ENCODE measurements around the gene INPP5J.

DNA sequence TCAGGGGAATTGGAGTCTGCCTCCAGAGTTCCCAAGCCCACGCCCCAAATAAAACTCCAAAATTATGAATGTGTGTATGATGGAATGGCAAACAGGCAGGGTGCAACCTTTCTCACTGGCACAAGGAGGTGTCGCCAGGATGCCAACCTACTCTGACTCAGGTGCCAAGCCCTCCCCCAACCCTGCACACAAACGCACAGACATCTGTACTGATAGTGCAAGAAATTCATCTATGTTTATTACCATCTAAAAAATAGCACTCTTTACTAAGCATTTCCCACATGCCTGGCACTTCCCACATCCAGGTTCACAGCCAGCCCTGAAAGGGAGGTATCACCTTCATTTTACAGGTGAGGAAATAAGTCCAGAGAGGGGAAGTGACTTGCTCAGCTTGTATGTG lies 16.3 kb downstream of the INPP5J start:
- TF ChIP-seq, protein P1, sequence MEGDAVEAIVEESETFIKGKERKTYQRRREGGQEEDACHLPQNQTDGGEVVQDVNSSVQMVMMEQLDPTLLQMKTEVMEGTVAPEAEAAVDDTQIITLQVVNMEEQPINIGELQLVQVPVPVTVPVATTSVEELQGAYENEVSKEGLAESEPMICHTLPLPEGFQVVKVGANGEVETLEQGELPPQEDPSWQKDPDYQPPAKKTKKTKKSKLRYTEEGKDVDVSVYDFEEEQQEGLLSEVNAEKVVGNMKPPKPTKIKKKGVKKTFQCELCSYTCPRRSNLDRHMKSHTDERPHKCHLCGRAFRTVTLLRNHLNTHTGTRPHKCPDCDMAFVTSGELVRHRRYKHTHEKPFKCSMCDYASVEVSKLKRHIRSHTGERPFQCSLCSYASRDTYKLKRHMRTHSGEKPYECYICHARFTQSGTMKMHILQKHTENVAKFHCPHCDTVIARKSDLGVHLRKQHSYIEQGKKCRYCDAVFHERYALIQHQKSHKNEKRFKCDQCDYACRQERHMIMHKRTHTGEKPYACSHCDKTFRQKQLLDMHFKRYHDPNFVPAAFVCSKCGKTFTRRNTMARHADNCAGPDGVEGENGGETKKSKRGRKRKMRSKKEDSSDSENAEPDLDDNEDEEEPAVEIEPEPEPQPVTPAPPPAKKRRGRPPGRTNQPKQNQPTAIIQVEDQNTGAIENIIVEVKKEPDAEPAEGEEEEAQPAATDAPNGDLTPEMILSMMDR (IDR thresholded peaks at IDR 0.05; ENCODE audit: low read depth, low read length, poor library complexity, severe bottlenecking), result no peak
- TF ChIP-seq EZH2phosphoT487 (IDR thresholded peaks at IDR 0.05; ENCODE audit: borderline replicate concordance, low read length), result no peak
